HEK293 (cell line): ENCODE data around the gene GPD1.

ENCODE experiments used
- CTCF ChIA-PET: fragments of 350-600 bp; formaldehyde crosslinking; extraction: SDS; loops from one replicate; lab custom pipeline; 2021; ENCODE audit warnings: antibody characterized with exemption; lab: Yijun Ruan, JAX
- POLR2A ChIA-PET: fragments of 300-600 bp; formaldehyde crosslinking; extraction: SDS; loops from one replicate; lab custom pipeline; 2020; ENCODE audit warnings: antibody characterized with exemption, inconsistent platforms; lab: Yijun Ruan, JAX
- H3K27ac ChIP-seq: fragments of 200-500 bp; sonication (Bioruptor generic); 2 replicates; pipeline ENCODE4 v1.5.1; 2014; ENCODE audit warnings: low read depth, low read length, control low read depth, inconsistent platforms; ENCODE audit errors: extremely low read depth
- H3K36me3 ChIP-seq, 2 experiments: fragments of 200-500 bp in 1 of 2; sonication (Bioruptor generic) in 1 of 2; 1 replicate in 1 of 2; 2 replicates in 1 of 2; pipeline ENCODE4 v1.5.1; 2014 to 2017; ENCODE audit warnings: inconsistent platforms in 2 of 2, low read length in 2 of 2; ENCODE audit not compliant: control insufficient read depth in 2 of 2, insufficient read depth in 1 of 2
- H3K4me1 ChIP-seq: fragments of 200-500 bp; sonication (Bioruptor generic); 2 replicates; pipeline ENCODE4 v1.5.1; 2014; ENCODE audit warnings: mild to moderate bottlenecking, low read length, inconsistent platforms; ENCODE audit not compliant: control insufficient read depth, insufficient read depth
- H3K4me3 ChIP-seq: 2 replicates; pipeline ENCODE4 v1.5.1; 2011; ENCODE audit warnings: low read depth, mild to moderate bottlenecking, control low read depth, low read length, moderate library complexity
- H3K9me3 ChIP-seq: fragments of 200-500 bp; sonication (Bioruptor generic); 2 replicates; pipeline ENCODE4 v1.5.1; 2014; ENCODE audit warnings: low read depth, low read length, inconsistent platforms; ENCODE audit not compliant: control insufficient read depth, insufficient read depth
- GLI2 ChIP-seq: fragments of 450-650 bp; formaldehyde crosslinking; IDR thresholded peaks from 2 replicates; pipeline ENCODE4; 2017; ENCODE audit warnings: missing biosample characterization, missing genetic modification characterization, low read depth, borderline replicate concordance
- HOXC10 ChIP-seq: sonication (generic); formaldehyde crosslinking; IDR thresholded peaks from 2 replicates; pipeline ENCODE4 v1.8.1; 2023; ENCODE audit warnings: mild to moderate bottlenecking, missing genetic modification reagents
- IKZF3 ChIP-seq: fragments of 450-650 bp; IDR thresholded peaks from 2 replicates; pipeline ENCODE4 v1.5.0; 2018; ENCODE audit warnings: missing biosample characterization, mild to moderate bottlenecking, missing genetic modification characterization, moderate library complexity
- KLF9 ChIP-seq: fragments of 450-650 bp; formaldehyde crosslinking; IDR thresholded peaks from 2 replicates; pipeline ENCODE4 v1.5.1; 2016; ENCODE audit warnings: missing biosample characterization, missing genetic modification characterization, low read depth
- SP3 ChIP-seq: fragments of 450-650 bp; formaldehyde crosslinking; IDR thresholded peaks from 2 replicates; pipeline ENCODE4 v1.5.1; 2016; ENCODE audit warnings: missing biosample characterization, missing genetic modification characterization
- ZNF155 ChIP-seq: fragments of 450-650 bp; formaldehyde crosslinking; IDR thresholded peaks from 2 replicates; pipeline ENCODE4 v1.5.1; 2016; ENCODE audit warnings: missing biosample characterization, missing genetic modification characterization
- ZNF2 ChIP-seq: fragments of 450-650 bp; formaldehyde crosslinking; IDR thresholded peaks from 2 replicates; pipeline ENCODE4 v1.5.1; 2016; ENCODE audit warnings: missing biosample characterization, missing genetic modification characterization
- ZNF214 ChIP-seq: fragments of 450-650 bp; formaldehyde crosslinking; IDR thresholded peaks from 2 replicates; pipeline ENCODE4 v1.5.1; 2017; ENCODE audit warnings: missing biosample characterization, mild to moderate bottlenecking, missing genetic modification characterization, borderline replicate concordance
- ZNF223 ChIP-seq: fragments of 450-650 bp; formaldehyde crosslinking; IDR thresholded peaks from 2 replicates; pipeline ENCODE4 v1.5.1; 2016; ENCODE audit warnings: missing biosample characterization, missing genetic modification characterization
- ZNF335 ChIP-seq: fragments of 450-650 bp; formaldehyde crosslinking; conservative IDR thresholded peaks from 2 replicates; pipeline ENCODE4 v1.5.1; 2016; ENCODE audit warnings: missing biosample characterization, missing genetic modification characterization
- ZNF391 ChIP-seq: fragments of 450-650 bp; formaldehyde crosslinking; IDR thresholded peaks from 2 replicates; pipeline ENCODE4 v1.5.1; 2016; ENCODE audit warnings: low read depth, missing biosample characterization, missing genetic modification characterization, borderline replicate concordance
- ZNF514 ChIP-seq: fragments of 450-650 bp; formaldehyde crosslinking; IDR thresholded peaks from 2 replicates; pipeline ENCODE4 v1.5.1; 2016; ENCODE audit warnings: missing biosample characterization, missing genetic modification characterization
- ZNF621 ChIP-seq: fragments of 450-650 bp; formaldehyde crosslinking; IDR thresholded peaks from 2 replicates; pipeline ENCODE4 v1.5.1; 2017; ENCODE audit warnings: missing biosample characterization, missing genetic modification characterization
- ZNF654 ChIP-seq: fragments of 450-650 bp; formaldehyde crosslinking; IDR thresholded peaks from 2 replicates; pipeline ENCODE4 v1.5.1; 2016; ENCODE audit warnings: low read depth, missing biosample characterization, missing genetic modification characterization
- ZSCAN23 ChIP-seq: fragments of 450-650 bp; formaldehyde crosslinking; IDR thresholded peaks from 2 replicates; pipeline ENCODE4 v1.5.1; 2016; ENCODE audit warnings: missing biosample characterization, missing genetic modification characterization
- ZSCAN30 ChIP-seq: fragments of 450-650 bp; IDR thresholded peaks from 2 replicates; pipeline ENCODE4 v1.5.1; 2018; ENCODE audit warnings: missing biosample characterization, mild to moderate bottlenecking, missing genetic modification characterization, moderate library complexity
- TF ChIP-seq, protein P1 (sequence below): fragments of 450-650 bp; formaldehyde crosslinking; IDR thresholded peaks from 2 replicates; pipeline ENCODE4 v1.5.1; 2016; ENCODE audit warnings: missing biosample characterization, missing genetic modification characterization
- TF ChIP-seq, protein P2 (sequence below): fragments of 450-650 bp; IDR thresholded peaks from 2 replicates; pipeline ENCODE4 v1.5.1; 2018; ENCODE audit warnings: missing biosample characterization, mild to moderate bottlenecking, missing genetic modification characterization
- TF ChIP-seq, protein P3 (sequence below): fragments of 450-650 bp; formaldehyde crosslinking; IDR thresholded peaks from 2 replicates; pipeline ENCODE4 v1.5.1; 2016; ENCODE audit warnings: missing biosample characterization, missing genetic modification characterization
- TF ChIP-seq, protein P4 (sequence below): fragments of 450-650 bp; formaldehyde crosslinking; IDR thresholded peaks from 2 replicates; pipeline ENCODE4 v1.5.1; 2016; ENCODE audit warnings: missing biosample characterization, missing genetic modification characterization

The GPD1 gene

DNA sequence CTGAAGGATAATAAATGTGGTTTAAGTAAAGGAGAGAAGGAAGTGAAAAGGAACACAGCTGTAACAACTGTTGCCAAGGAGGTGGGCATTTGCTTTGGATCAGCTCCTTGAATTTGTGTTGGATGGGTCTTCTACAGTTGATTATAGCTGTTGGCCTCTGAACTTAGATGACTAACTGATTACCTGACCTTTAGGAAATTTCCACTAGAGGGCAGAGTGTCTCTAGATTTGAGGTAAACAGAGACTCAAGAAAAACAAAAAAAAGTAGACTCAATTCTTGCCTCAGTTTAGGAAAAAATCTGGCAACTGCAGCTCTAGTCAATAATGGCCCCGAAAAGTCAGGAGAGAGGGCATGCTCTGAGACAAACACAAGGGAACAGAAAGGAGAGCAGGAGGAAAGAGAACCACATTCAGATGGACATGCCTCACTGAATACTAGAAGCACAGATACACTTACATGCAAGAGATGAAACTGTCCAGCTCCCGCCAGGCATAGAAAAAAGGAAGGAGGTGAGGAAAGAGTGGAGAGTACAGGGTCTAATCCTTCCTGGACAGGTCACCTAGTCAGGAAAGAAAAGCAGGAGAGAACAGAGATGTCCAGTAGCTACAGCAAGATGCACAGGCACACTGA lies 28.8 kb downstream of the GPD1 start:
- ChIA-PET POLR2A (interaction anchor here (0.5 to 1.5 kb wide), 4 partner anchors 21 to 182 kb away, joined by 3 to 9 read pairs (median 4); partner anchors contain the start of gene COX14), CTCF (interaction anchor here (0.6 to 2.2 kb wide), 28 partner anchors 9 to 1107 kb away, joined by 3 to 20 read pairs (median 4); no protein-coding TSS in a partner anchor)
- TF ChIP-seq, protein P1, sequence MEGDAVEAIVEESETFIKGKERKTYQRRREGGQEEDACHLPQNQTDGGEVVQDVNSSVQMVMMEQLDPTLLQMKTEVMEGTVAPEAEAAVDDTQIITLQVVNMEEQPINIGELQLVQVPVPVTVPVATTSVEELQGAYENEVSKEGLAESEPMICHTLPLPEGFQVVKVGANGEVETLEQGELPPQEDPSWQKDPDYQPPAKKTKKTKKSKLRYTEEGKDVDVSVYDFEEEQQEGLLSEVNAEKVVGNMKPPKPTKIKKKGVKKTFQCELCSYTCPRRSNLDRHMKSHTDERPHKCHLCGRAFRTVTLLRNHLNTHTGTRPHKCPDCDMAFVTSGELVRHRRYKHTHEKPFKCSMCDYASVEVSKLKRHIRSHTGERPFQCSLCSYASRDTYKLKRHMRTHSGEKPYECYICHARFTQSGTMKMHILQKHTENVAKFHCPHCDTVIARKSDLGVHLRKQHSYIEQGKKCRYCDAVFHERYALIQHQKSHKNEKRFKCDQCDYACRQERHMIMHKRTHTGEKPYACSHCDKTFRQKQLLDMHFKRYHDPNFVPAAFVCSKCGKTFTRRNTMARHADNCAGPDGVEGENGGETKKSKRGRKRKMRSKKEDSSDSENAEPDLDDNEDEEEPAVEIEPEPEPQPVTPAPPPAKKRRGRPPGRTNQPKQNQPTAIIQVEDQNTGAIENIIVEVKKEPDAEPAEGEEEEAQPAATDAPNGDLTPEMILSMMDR (tag by site-specific recombination), result peak; percentile 27; the same call in 1 of the 2 replicates
- TF ChIP-seq ZNF621 (tag by site-specific recombination) (no peak), ZNF654 (tag by site-specific recombination) (peak; percentile 72)
- Histone ChIP-seq H3K36me3 (peaks cover 50 to 85% of the 10 kb centered on the region in 2 experiments), H3K4me3 (no peak overlapping the region), H3K27ac (no peak overlapping the region), H3K9me3 (no peaks in the 10 kb centered on the region), H3K4me1 (no peaks in the 10 kb centered on the region)

DNA sequence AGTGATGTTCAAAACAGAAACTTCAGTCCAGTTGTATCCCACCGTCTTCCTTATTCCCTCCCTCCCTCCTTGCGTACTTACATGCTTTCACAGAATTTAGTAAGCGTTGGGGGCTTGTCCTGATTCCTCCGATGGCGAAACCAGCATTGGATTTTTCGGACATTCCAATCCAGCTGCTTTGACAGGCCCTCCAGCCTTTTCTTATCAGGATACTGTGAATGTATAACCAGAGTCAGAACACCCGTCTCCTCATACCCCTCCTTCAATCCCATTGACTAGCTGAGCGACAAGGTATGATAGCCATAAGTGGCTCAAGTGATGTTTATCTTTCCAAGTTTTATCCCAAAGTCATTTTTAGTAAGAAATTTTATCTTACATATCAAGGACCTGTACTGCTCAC lies 39.2 kb downstream of the GPD1 start:
- POLR2A ChIA-PET, result interaction anchor here (1.0 kb wide), 1 partner anchor 58 kb away, joined by 3 read pairs; no protein-coding TSS in a partner anchor
- TF ChIP-seq ZNF223 (tag by site-specific recombination), result no peak
- TF ChIP-seq ZSCAN30, result no peak
- no peak for TF ChIP-seq ZNF335 (tag by site-specific recombination)
- TF ChIP-seq ZNF155 (tag by site-specific recombination), result no peak
- TF ChIP-seq, protein P2, sequence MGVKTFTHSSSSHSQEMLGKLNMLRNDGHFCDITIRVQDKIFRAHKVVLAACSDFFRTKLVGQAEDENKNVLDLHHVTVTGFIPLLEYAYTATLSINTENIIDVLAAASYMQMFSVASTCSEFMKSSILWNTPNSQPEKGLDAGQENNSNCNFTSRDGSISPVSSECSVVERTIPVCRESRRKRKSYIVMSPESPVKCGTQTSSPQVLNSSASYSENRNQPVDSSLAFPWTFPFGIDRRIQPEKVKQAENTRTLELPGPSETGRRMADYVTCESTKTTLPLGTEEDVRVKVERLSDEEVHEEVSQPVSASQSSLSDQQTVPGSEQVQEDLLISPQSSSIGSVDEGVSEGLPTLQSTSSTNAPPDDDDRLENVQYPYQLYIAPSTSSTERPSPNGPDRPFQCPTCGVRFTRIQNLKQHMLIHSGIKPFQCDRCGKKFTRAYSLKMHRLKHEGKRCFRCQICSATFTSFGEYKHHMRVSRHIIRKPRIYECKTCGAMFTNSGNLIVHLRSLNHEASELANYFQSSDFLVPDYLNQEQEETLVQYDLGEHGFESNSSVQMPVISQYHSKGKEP (tag by site-specific recombination), result no peak
- TF ChIP-seq HOXC10 (CRISPR knock-in tag), result no peak
- no peak for TF ChIP-seq SP3 (tag by site-specific recombination)
- TF ChIP-seq, protein P3, sequence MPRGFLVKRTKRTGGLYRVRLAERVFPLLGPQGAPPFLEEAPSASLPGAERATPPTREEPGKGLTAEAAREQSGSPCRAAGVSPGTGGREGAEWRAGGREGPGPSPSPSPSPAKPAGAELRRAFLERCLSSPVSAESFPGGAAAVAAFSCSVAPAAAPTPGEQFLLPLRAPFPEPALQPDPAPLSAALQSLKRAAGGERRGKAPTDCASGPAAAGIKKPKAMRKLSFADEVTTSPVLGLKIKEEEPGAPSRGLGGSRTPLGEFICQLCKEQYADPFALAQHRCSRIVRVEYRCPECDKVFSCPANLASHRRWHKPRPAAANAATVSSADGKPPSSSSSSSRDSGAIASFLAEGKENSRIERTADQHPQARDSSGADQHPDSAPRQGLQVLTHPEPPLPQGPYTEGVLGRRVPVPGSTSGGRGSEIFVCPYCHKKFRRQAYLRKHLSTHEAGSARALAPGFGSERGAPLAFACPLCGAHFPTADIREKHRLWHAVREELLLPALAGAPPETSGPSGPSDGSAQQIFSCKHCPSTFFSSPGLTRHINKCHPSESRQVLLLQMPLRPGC (tag by site-specific recombination), result no peak
- no peak for TF ChIP-seq ZNF514 (tag by site-specific recombination)
- no peak for TF ChIP-seq ZSCAN23 (tag by site-specific recombination)
- TF ChIP-seq KLF9 (tag by site-specific recombination), result no peak
- no peak for TF ChIP-seq ZNF2 (tag by site-specific recombination)
- no peak for TF ChIP-seq IKZF3 (tag by site-specific recombination)
- TF ChIP-seq, protein P4, sequence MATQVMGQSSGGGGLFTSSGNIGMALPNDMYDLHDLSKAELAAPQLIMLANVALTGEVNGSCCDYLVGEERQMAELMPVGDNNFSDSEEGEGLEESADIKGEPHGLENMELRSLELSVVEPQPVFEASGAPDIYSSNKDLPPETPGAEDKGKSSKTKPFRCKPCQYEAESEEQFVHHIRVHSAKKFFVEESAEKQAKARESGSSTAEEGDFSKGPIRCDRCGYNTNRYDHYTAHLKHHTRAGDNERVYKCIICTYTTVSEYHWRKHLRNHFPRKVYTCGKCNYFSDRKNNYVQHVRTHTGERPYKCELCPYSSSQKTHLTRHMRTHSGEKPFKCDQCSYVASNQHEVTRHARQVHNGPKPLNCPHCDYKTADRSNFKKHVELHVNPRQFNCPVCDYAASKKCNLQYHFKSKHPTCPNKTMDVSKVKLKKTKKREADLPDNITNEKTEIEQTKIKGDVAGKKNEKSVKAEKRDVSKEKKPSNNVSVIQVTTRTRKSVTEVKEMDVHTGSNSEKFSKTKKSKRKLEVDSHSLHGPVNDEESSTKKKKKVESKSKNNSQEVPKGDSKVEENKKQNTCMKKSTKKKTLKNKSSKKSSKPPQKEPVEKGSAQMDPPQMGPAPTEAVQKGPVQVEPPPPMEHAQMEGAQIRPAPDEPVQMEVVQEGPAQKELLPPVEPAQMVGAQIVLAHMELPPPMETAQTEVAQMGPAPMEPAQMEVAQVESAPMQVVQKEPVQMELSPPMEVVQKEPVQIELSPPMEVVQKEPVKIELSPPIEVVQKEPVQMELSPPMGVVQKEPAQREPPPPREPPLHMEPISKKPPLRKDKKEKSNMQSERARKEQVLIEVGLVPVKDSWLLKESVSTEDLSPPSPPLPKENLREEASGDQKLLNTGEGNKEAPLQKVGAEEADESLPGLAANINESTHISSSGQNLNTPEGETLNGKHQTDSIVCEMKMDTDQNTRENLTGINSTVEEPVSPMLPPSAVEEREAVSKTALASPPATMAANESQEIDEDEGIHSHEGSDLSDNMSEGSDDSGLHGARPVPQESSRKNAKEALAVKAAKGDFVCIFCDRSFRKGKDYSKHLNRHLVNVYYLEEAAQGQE, result no peak
- TF ChIP-seq ZNF214 (tag by site-specific recombination), result no peak
- TF ChIP-seq GLI2 (tag by site-specific recombination), result no peak
- no peak for TF ChIP-seq ZNF391 (tag by site-specific recombination)
- TF ChIP-seq, all 188 proteins: peak for 0
- Histone ChIP-seq H3K36me3 (peaks cover 35 to 55% of the 10 kb centered on the region in 2 experiments), H3K4me3 (no peak overlapping the region), H3K4me1 (peaks cover 6% of the 10 kb centered on the region), H3K27ac (no peak overlapping the region), H3K9me3 (no peaks in the 10 kb centered on the region)
- CTCF ChIA-PET, result interaction anchor here (0.6 to 1.4 kb wide), 5 partner anchors 11 to 55 kb away, joined by 3 to 6 read pairs (median 3); partner anchors contain the start of genes CERS5 and COX14
